A549 (cell line): ENCODE data around the gene PCDHGC5. TPM values are rescaled to one million over a fixed set of nuclear protein-coding genes. Genes with fewer than 3 reads are reported as not detected.

Experiments used
- ATAC-seq, 2 experiments: fragments of 200-7000 bp in 1 of 2; fragments of >200 bp in 1 of 2; cut with Nextera tagmentation in 1 of 2; cut with Tn5 transposase in 1 of 2; 3 replicates each; pipeline versions ENCODE4 v1.8.0 to v1.9.1; 2018 to 2020; ENCODE audit warnings: mild to moderate bottlenecking in 1 of 2, moderate library complexity in 1 of 2
- CTCF ChIA-PET: fragments of 300-600 bp; sonication (Branson Sonifier 250); formaldehyde crosslinking; extraction: SDS; loops from one replicate; lab custom pipeline; 2021; ENCODE audit warnings: antibody characterized with exemption, inconsistent platforms; lab: Yijun Ruan, JAX
- POLR2A ChIA-PET: fragments of 350-600 bp; formaldehyde crosslinking; extraction: SDS; loops from one replicate; lab custom pipeline; 2021; ENCODE audit warnings: antibody characterized with exemption, inconsistent platforms; lab: Yijun Ruan, JAX
- DNase-seq, 2 experiments: peaks; one replicate each; pipeline versions ENCODE4 v3.0.0 to v3.0.0-alpha.2; 2011 to 2016; ENCODE audit warnings: low read depth in 1 of 2, low spot score in 1 of 2
- FAIRE-seq: peaks from 2 replicates; lab custom pipeline; 2011; peaks lifted over from hg19 to GRCh38; lab: Jason Lieb, UNC
- H3K27ac ChIP-seq, 2 experiments: fragments of >200 bp; sonication (Bioruptor Twin); formaldehyde crosslinking; 3 replicates each; pipeline ENCODE4 v1.5.1; 2016 to 2017
- H3K4me1 ChIP-seq: fragments of >200 bp; sonication (Bioruptor Twin); formaldehyde crosslinking; 3 replicates; pipeline ENCODE4 v1.6.1; 2016
- H3K4me2 ChIP-seq: fragments of >200 bp; sonication (Bioruptor Twin); formaldehyde crosslinking; 3 replicates; pipeline ENCODE4 v1.6.1; 2016
- H3K4me3 ChIP-seq: fragments of >200 bp; sonication (Bioruptor Twin); formaldehyde crosslinking; 3 replicates; pipeline ENCODE4 v1.5.1; 2016
- H3K9me3 ChIP-seq: fragments of >200 bp; sonication (Bioruptor Twin); formaldehyde crosslinking; 3 replicates; pipeline ENCODE4 v1.6.1; 2016
- CBX2 ChIP-seq: fragments of 200-600 bp; sonication (generic); IDR thresholded peaks from 2 replicates; pipeline ENCODE4 v1.6.1; 2016; ENCODE audit warnings: low read depth, mild to moderate bottlenecking, borderline replicate concordance
- CTCF ChIP-seq: fragments of >200 bp; sonication (Bioruptor Twin); formaldehyde crosslinking; IDR thresholded peaks from 3 replicates; pipeline ENCODE4 v1.5.1; 2016
- E2F6 ChIP-seq: IDR thresholded peaks from 2 replicates; pipeline ENCODE4 v1.6.1; 2012; ENCODE audit warnings: low read depth, borderline replicate concordance
- EHF ChIP-seq: fragments of 250-450 bp; sonication (Bioruptor Pico); IDR thresholded peaks from 2 replicates; pipeline ENCODE4 v1.5.0; 2020; ENCODE audit warnings: mild to moderate bottlenecking
- ESRRA ChIP-seq: fragments of 150-350 bp; IDR thresholded peaks from 2 replicates; pipeline ENCODE4 v1.6.1; 2014; ENCODE audit warnings: mild to moderate bottlenecking, low read length, borderline replicate concordance
- HEYL ChIP-seq: fragments of 250-450 bp; sonication (Bioruptor Pico); IDR thresholded peaks from 2 replicates; pipeline ENCODE4 v1.8.0; 2021; ENCODE audit warnings: mild to moderate bottlenecking, moderate library complexity
- HMGXB4 ChIP-seq: fragments of 250-450 bp; sonication (Bioruptor Pico); IDR thresholded peaks from 2 replicates; pipeline ENCODE4 v1.5.0; 2021; ENCODE audit warnings: mild to moderate bottlenecking, moderate library complexity, borderline replicate concordance
- HOXA7 ChIP-seq: fragments of 250-450 bp; sonication (Bioruptor Pico); IDR thresholded peaks from 2 replicates; pipeline ENCODE4 v1.5.0; 2020; ENCODE audit warnings: mild to moderate bottlenecking, moderate library complexity
- HOXB5 ChIP-seq: fragments of 250-450 bp; sonication (Bioruptor Pico); IDR thresholded peaks from 2 replicates; pipeline ENCODE4 v1.5.0; 2020; ENCODE audit warnings: mild to moderate bottlenecking, moderate library complexity
- JUN ChIP-seq, 2 experiments: fragments of >200 bp; sonication (Bioruptor Twin); formaldehyde crosslinking; IDR thresholded peaks; 2 replicates in 1 of 2; 3 replicates in 1 of 2; pipeline ENCODE4 v1.6.1; 2016 to 2017
- PBX3 ChIP-seq: IDR thresholded peaks from 2 replicates; pipeline ENCODE4 v1.6.1; 2012
- POLR2A ChIP-seq: IDR thresholded peaks from 2 replicates; pipeline ENCODE4 v1.6.1; 2012; ENCODE audit warnings: mild to moderate bottlenecking, low read length
- POLR2AphosphoS2 ChIP-seq: conservative IDR thresholded peaks from 2 replicates; pipeline ENCODE4 v1.6.1; 2012; ENCODE audit warnings: low read length, improper control_type of control experiment, inconsistent platforms
- SMC3 ChIP-seq: fragments of >200 bp; sonication (Bioruptor Twin); formaldehyde crosslinking; IDR thresholded peaks from 3 replicates; pipeline ENCODE4 v1.6.1; 2018; ENCODE audit warnings: inconsistent platforms
- ZC3H11A ChIP-seq: fragments of 450-650 bp; IDR thresholded peaks from 2 replicates; pipeline ENCODE4 v1.6.1; 2014; ENCODE audit warnings: antibody characterized with exemption, mild to moderate bottlenecking
- WGBS: methylation state at CpG from one replicate; pipeline ENCODE4 v1.1.6; 2017; ENCODE audit errors: missing lambda C conversion rate; 5-methylcytosine and 5-hydroxymethylcytosine counted together
- polyA plus RNA-seq, 4 experiments: library from polyadenylated mRNA; depleted of rRNA in 3 of 4; stranded (reverse); fragments of >200 nt; fragmentation: RNase III in 1 of 4; extraction: RNeasy Plus Mini Kit Qiagen cat#74134 plus additional on column Dnase treatment in 1 of 4; gene quantifications; 2 replicates in 3 of 4; 3 replicates in 1 of 4; pipeline ENCODE4 v1.2.3, GENCODE V29; 2011 to 2017

PCDHGC5 gene
- polyA plus RNA-seq, 2 of the 4 experiments (the other 2 are of a cell fraction) = not detected

GRCh38 chr5:141534492-141535213 is 45.8 kb downstream of the PCDHGC5 start:
- ChIA-PET POLR2A (no interaction called here), CTCF (interaction anchor here (0.6 to 1.7 kb wide), 4 partner anchors 10 to 114 kb away, joined by 3 to 8 read pairs (median 3); partner anchors contain the start of gene PCDHGA11)
- ATAC-seq = no peak
- no peak for DNase-seq
- no peaks in the 10 kb centered on the region for H3K9me3 ChIP-seq
- 94% methylated on average over 4 of the region's 4 CpGs for WGBS
- H3K4me2 ChIP-seq = no peak overlapping the region
- TF ChIP-seq PBX3 (no peak), CBX2 (no peak), EHF (CRISPR knock-in tag) (no peak), JUN (IDR thresholded peaks at IDR 0.05) (no peak), HOXB5 (CRISPR knock-in tag) (no peak), POLR2AphosphoS2 (no peak), ZC3H11A (no peak), POLR2A (no peak), SMC3 (no peak), HMGXB4 (CRISPR knock-in tag) (no peak), HOXA7 (CRISPR knock-in tag) (no peak), E2F6 (no peak), HEYL (CRISPR knock-in tag) (no peak), ESRRA (no peak), CTCF (no peak)
- FAIRE-seq = no peak
- H3K4me1 ChIP-seq = no peaks in the 10 kb centered on the region
- H3K27ac ChIP-seq = no peak overlapping the region
- no peak overlapping the region for H3K4me3 ChIP-seq

Other genes with a start within 250 kb of the PCDHGC5 start
- gene PCDHB15, start 243.7 kb upstream of the PCDHGC5 start, polyA plus RNA-seq (2011; rRNA removed) = 0.09 and 0.13 TPM in 2 replicates
- 0.04 to 0.12 TPM (median 0.05 TPM) in 3 replicates for gene PCDHB15, start 243.7 kb upstream of the PCDHGC5 start, polyA plus RNA-seq (2017; fragmentation: RNase III; extraction: RNeasy Plus Mini Kit Qiagen cat#74134 plus additional on column Dnase treatment)
- 0.08 TPM in 1 of 2 replicates, not detected in the other for gene SLC25A2, start 185.0 kb upstream of the PCDHGC5 start, polyA plus RNA-seq (2011; rRNA removed)
- not detected in 3 replicates for gene SLC25A2, start 185.0 kb upstream of the PCDHGC5 start, polyA plus RNA-seq (2017; fragmentation: RNase III; extraction: RNeasy Plus Mini Kit Qiagen cat#74134 plus additional on column Dnase treatment)
- 78.1 and 90.6 TPM in 2 replicates for gene TAF7, start 168.3 kb upstream of the PCDHGC5 start, polyA plus RNA-seq (2011; rRNA removed)
- gene TAF7, start 168.3 kb upstream of the PCDHGC5 start, polyA plus RNA-seq (2017; fragmentation: RNase III; extraction: RNeasy Plus Mini Kit Qiagen cat#74134 plus additional on column Dnase treatment) = 67.3 to 72.6 TPM (median 71.3 TPM) in 3 replicates
- gene PCDHGA1, start 158.6 kb upstream of the PCDHGC5 start, polyA plus RNA-seq (2011; rRNA removed) = 0.66 and 0.71 TPM in 2 replicates
- gene PCDHGA1, start 158.6 kb upstream of the PCDHGC5 start, polyA plus RNA-seq (2017; fragmentation: RNase III; extraction: RNeasy Plus Mini Kit Qiagen cat#74134 plus additional on column Dnase treatment) = 0.32 to 0.42 TPM (median 0.33 TPM) in 3 replicates
- gene PCDHGA2, start 150.3 kb upstream of the PCDHGC5 start, polyA plus RNA-seq (2011; rRNA removed) = 1.6 and 1.7 TPM in 2 replicates
- 0.47 to 0.78 TPM (median 0.58 TPM) in 3 replicates for gene PCDHGA2, start 150.3 kb upstream of the PCDHGC5 start, polyA plus RNA-seq (2017; fragmentation: RNase III; extraction: RNeasy Plus Mini Kit Qiagen cat#74134 plus additional on column Dnase treatment)
- gene PCDHGA3, start 145.3 kb upstream of the PCDHGC5 start, polyA plus RNA-seq (2011; rRNA removed) = 0.07 TPM in 1 of 2 replicates, not detected in the other
- not detected in 3 replicates for gene PCDHGA3, start 145.3 kb upstream of the PCDHGC5 start, polyA plus RNA-seq (2017; fragmentation: RNase III; extraction: RNeasy Plus Mini Kit Qiagen cat#74134 plus additional on column Dnase treatment)
- 3.7 and 3.9 TPM in 2 replicates for gene PCDHGB1, start 139.0 kb upstream of the PCDHGC5 start, polyA plus RNA-seq (2011; rRNA removed)
- gene PCDHGB1, start 139.0 kb upstream of the PCDHGC5 start, polyA plus RNA-seq (2017; fragmentation: RNase III; extraction: RNeasy Plus Mini Kit Qiagen cat#74134 plus additional on column Dnase treatment) = 1.3 to 1.6 TPM (median 1.5 TPM) in 3 replicates
- gene PCDHGA4, start 134.1 kb upstream of the PCDHGC5 start, polyA plus RNA-seq (2011; rRNA removed) = 0.48 and 0.61 TPM in 2 replicates
- 0.10 to 0.15 TPM (median 0.13 TPM) in 3 replicates for gene PCDHGA4, start 134.1 kb upstream of the PCDHGC5 start, polyA plus RNA-seq (2017; fragmentation: RNase III; extraction: RNeasy Plus Mini Kit Qiagen cat#74134 plus additional on column Dnase treatment)
- gene PCDHGB2, start 129.1 kb upstream of the PCDHGC5 start, polyA plus RNA-seq (2011; rRNA removed) = 0.36 and 0.54 TPM in 2 replicates
- 0.04 to 0.05 TPM (median 0.05 TPM) in 3 replicates for gene PCDHGB2, start 129.1 kb upstream of the PCDHGC5 start, polyA plus RNA-seq (2017; fragmentation: RNase III; extraction: RNeasy Plus Mini Kit Qiagen cat#74134 plus additional on column Dnase treatment)
- 0.37 and 0.57 TPM in 2 replicates for gene PCDHGA5, start 124.9 kb upstream of the PCDHGC5 start, polyA plus RNA-seq (2011; rRNA removed)
- gene PCDHGA5, start 124.9 kb upstream of the PCDHGC5 start, polyA plus RNA-seq (2017; fragmentation: RNase III; extraction: RNeasy Plus Mini Kit Qiagen cat#74134 plus additional on column Dnase treatment) = 0.09 to 0.18 TPM (median 0.13 TPM) in 3 replicates
- 1.1 and 1.2 TPM in 2 replicates for gene PCDHGB3, start 118.8 kb upstream of the PCDHGC5 start, polyA plus RNA-seq (2011; rRNA removed)
- gene PCDHGB3, start 118.8 kb upstream of the PCDHGC5 start, polyA plus RNA-seq (2017; fragmentation: RNase III; extraction: RNeasy Plus Mini Kit Qiagen cat#74134 plus additional on column Dnase treatment) = 0.16 to 0.44 TPM (median 0.28 TPM) in 3 replicates
- gene PCDHGA6, start 115.2 kb upstream of the PCDHGC5 start, polyA plus RNA-seq (2011; rRNA removed) = 0.98 and 1.0 TPM in 2 replicates
- gene PCDHGA6, start 115.2 kb upstream of the PCDHGC5 start, polyA plus RNA-seq (2017; fragmentation: RNase III; extraction: RNeasy Plus Mini Kit Qiagen cat#74134 plus additional on column Dnase treatment) = 0.22 to 0.37 TPM (median 0.23 TPM) in 3 replicates
- gene PCDHGA7, start 106.3 kb upstream of the PCDHGC5 start, polyA plus RNA-seq (2011; rRNA removed) = 0.95 and 1.1 TPM in 2 replicates
- gene PCDHGA7, start 106.3 kb upstream of the PCDHGC5 start, polyA plus RNA-seq (2017; fragmentation: RNase III; extraction: RNeasy Plus Mini Kit Qiagen cat#74134 plus additional on column Dnase treatment) = 0.70 to 0.84 TPM (median 0.76 TPM) in 3 replicates
- gene PCDHGB4, start 101.4 kb upstream of the PCDHGC5 start, polyA plus RNA-seq (2011; rRNA removed) = 1.4 and 1.5 TPM in 2 replicates
- gene PCDHGB4, start 101.4 kb upstream of the PCDHGC5 start, polyA plus RNA-seq (2017; fragmentation: RNase III; extraction: RNeasy Plus Mini Kit Qiagen cat#74134 plus additional on column Dnase treatment) = 0.90 to 1.6 TPM (median 1.1 TPM) in 3 replicates
- gene PCDHGA8, start 96.4 kb upstream of the PCDHGC5 start, polyA plus RNA-seq (2011; rRNA removed) = 0.08 and 0.11 TPM in 2 replicates
- 0.03 to 0.04 TPM (median 0.04 TPM) in 3 replicates for gene PCDHGA8, start 96.4 kb upstream of the PCDHGC5 start, polyA plus RNA-seq (2017; fragmentation: RNase III; extraction: RNeasy Plus Mini Kit Qiagen cat#74134 plus additional on column Dnase treatment)
- gene PCDHGB5, start 91.1 kb upstream of the PCDHGC5 start, polyA plus RNA-seq (2011; rRNA removed) = 2.6 and 3.2 TPM in 2 replicates
- 1.9 to 2.8 TPM (median 2.5 TPM) in 3 replicates for gene PCDHGB5, start 91.1 kb upstream of the PCDHGC5 start, polyA plus RNA-seq (2017; fragmentation: RNase III; extraction: RNeasy Plus Mini Kit Qiagen cat#74134 plus additional on column Dnase treatment)
- 0.22 and 0.40 TPM in 2 replicates for gene PCDHGA9, start 86.3 kb upstream of the PCDHGC5 start, polyA plus RNA-seq (2011; rRNA removed)
- gene PCDHGA9, start 86.3 kb upstream of the PCDHGC5 start, polyA plus RNA-seq (2017; fragmentation: RNase III; extraction: RNeasy Plus Mini Kit Qiagen cat#74134 plus additional on column Dnase treatment) = 0.01 to 0.09 TPM (median 0.03 TPM) in 3 replicates
- gene PCDHGB6, start 81.1 kb upstream of the PCDHGC5 start, polyA plus RNA-seq (2011; rRNA removed) = 0.21 and 0.30 TPM in 2 replicates
- gene PCDHGB6, start 81.1 kb upstream of the PCDHGC5 start, polyA plus RNA-seq (2017; fragmentation: RNase III; extraction: RNeasy Plus Mini Kit Qiagen cat#74134 plus additional on column Dnase treatment) = 0.08 to 0.09 TPM (median 0.09 TPM) in 3 replicates
- 0.04 and 0.08 TPM in 2 replicates for gene PCDHGA10, start 76.1 kb upstream of the PCDHGC5 start, polyA plus RNA-seq (2011; rRNA removed)
- gene PCDHGA10, start 76.1 kb upstream of the PCDHGC5 start, polyA plus RNA-seq (2017; fragmentation: RNase III; extraction: RNeasy Plus Mini Kit Qiagen cat#74134 plus additional on column Dnase treatment) = 0.01 TPM in 1 of 3 replicates, not detected in the others
- 0.14 and 0.16 TPM in 2 replicates for gene PCDHGB7, start 71.4 kb upstream of the PCDHGC5 start, polyA plus RNA-seq (2011; rRNA removed)
- 0.03 to 0.06 TPM (median 0.05 TPM) in 3 replicates for gene PCDHGB7, start 71.4 kb upstream of the PCDHGC5 start, polyA plus RNA-seq (2017; fragmentation: RNase III; extraction: RNeasy Plus Mini Kit Qiagen cat#74134 plus additional on column Dnase treatment)
- gene PCDHGA11, start 68.0 kb upstream of the PCDHGC5 start, polyA plus RNA-seq (2011; rRNA removed) = 0.05 and 0.10 TPM in 2 replicates
- 0.01 TPM in 1 of 3 replicates, not detected in the others for gene PCDHGA11, start 68.0 kb upstream of the PCDHGC5 start, polyA plus RNA-seq (2017; fragmentation: RNase III; extraction: RNeasy Plus Mini Kit Qiagen cat#74134 plus additional on column Dnase treatment)
- 0.05 and 0.07 TPM in 2 replicates for gene PCDHGA12, start 58.6 kb upstream of the PCDHGC5 start, polyA plus RNA-seq (2011; rRNA removed)
- gene PCDHGA12, start 58.6 kb upstream of the PCDHGC5 start, polyA plus RNA-seq (2017; fragmentation: RNase III; extraction: RNeasy Plus Mini Kit Qiagen cat#74134 plus additional on column Dnase treatment) = 0.03 TPM in 1 of 3 replicates, not detected in the others
- gene PCDHGC3, start 13.1 kb upstream of the PCDHGC5 start, polyA plus RNA-seq (2011; rRNA removed) = 1.6 and 1.9 TPM in 2 replicates
- 4.9 to 5.3 TPM (median 5.2 TPM) in 3 replicates for gene PCDHGC3, start 13.1 kb upstream of the PCDHGC5 start, polyA plus RNA-seq (2017; fragmentation: RNase III; extraction: RNeasy Plus Mini Kit Qiagen cat#74134 plus additional on column Dnase treatment)
- 0.06 and 0.07 TPM in 2 replicates for gene PCDHGC4, start 4.1 kb upstream of the PCDHGC5 start, polyA plus RNA-seq (2011; rRNA removed)
- 0.03 TPM in 1 of 3 replicates, not detected in the others for gene PCDHGC4, start 4.1 kb upstream of the PCDHGC5 start, polyA plus RNA-seq (2017; fragmentation: RNase III; extraction: RNeasy Plus Mini Kit Qiagen cat#74134 plus additional on column Dnase treatment)
- gene DIAPH1, start 129.9 kb downstream of the PCDHGC5 start, polyA plus RNA-seq (2011; rRNA removed) = 53.4 and 82.2 TPM in 2 replicates
- gene DIAPH1, start 129.9 kb downstream of the PCDHGC5 start, polyA plus RNA-seq (2017; fragmentation: RNase III; extraction: RNeasy Plus Mini Kit Qiagen cat#74134 plus additional on column Dnase treatment) = 57.4 to 59.8 TPM (median 59.4 TPM) in 3 replicates
- gene HDAC3, start 147.8 kb downstream of the PCDHGC5 start, polyA plus RNA-seq (2011; rRNA removed) = 67.3 and 80.0 TPM in 2 replicates
- 51.1 to 56.9 TPM (median 51.7 TPM) in 3 replicates for gene HDAC3, start 147.8 kb downstream of the PCDHGC5 start, polyA plus RNA-seq (2017; fragmentation: RNase III; extraction: RNeasy Plus Mini Kit Qiagen cat#74134 plus additional on column Dnase treatment)
- gene RELL2, start 147.9 kb downstream of the PCDHGC5 start, polyA plus RNA-seq (2011; rRNA removed) = 2.8 and 3.6 TPM in 2 replicates
- 5.0 to 6.5 TPM (median 6.5 TPM) in 3 replicates for gene RELL2, start 147.9 kb downstream of the PCDHGC5 start, polyA plus RNA-seq (2017; fragmentation: RNase III; extraction: RNeasy Plus Mini Kit Qiagen cat#74134 plus additional on column Dnase treatment)
- 11.0 and 12.2 TPM in 2 replicates for gene FCHSD1, start 162.3 kb downstream of the PCDHGC5 start, polyA plus RNA-seq (2011; rRNA removed)
- gene FCHSD1, start 162.3 kb downstream of the PCDHGC5 start, polyA plus RNA-seq (2017; fragmentation: RNase III; extraction: RNeasy Plus Mini Kit Qiagen cat#74134 plus additional on column Dnase treatment) = 10.1 to 14.5 TPM (median 14.0 TPM) in 3 replicates
- 3.0 and 4.5 TPM in 2 replicates for gene ARAP3, start 193.1 kb downstream of the PCDHGC5 start, polyA plus RNA-seq (2011; rRNA removed)
- 5.1 to 6.9 TPM (median 6.6 TPM) in 3 replicates for gene ARAP3, start 193.1 kb downstream of the PCDHGC5 start, polyA plus RNA-seq (2017; fragmentation: RNase III; extraction: RNeasy Plus Mini Kit Qiagen cat#74134 plus additional on column Dnase treatment)